ENCODE data around the gene PDLIM1. TPM values are rescaled to one million over a fixed set of nuclear protein-coding genes. Genes with fewer than 3 reads are reported as not detected.
"Not testable (repeated sequence)": the region's sequence is repeated elsewhere in the genome, so short reads cannot be mapped to it uniquely, and the experiment has no call there.

The PDLIM1 gene
- total RNA-seq, 2 experiments from 2014 or later, result 22.8 TPM

- no peak overlapping the region for H3K4me3 Mint-ChIP-seq
- peak; percentile 68 for DNase-seq
- ChIA-PET POLR2A (interaction anchor here (1.2 kb wide), 1 partner anchor 9 kb away, joined by 3 read pairs; no protein-coding TSS in a partner anchor), CTCF (interaction anchor here (0.7 to 7.5 kb wide), 17 partner anchors 12 to 184 kb away, joined by 3 to 220 read pairs (median 7); no protein-coding TSS in a partner anchor)
- H3K9me3 Mint-ChIP-seq, result no peaks in the 10 kb centered on the region
- H3K27ac Mint-ChIP-seq, result no peak overlapping the region
- H3K36me3 Mint-ChIP-seq (ENCODE audit: low read depth), result peaks cover 2% of the 10 kb centered on the region
- H3K27me3 Mint-ChIP-seq, result peaks cover 4% of the 10 kb centered on the region
- peaks cover 38% of the 10 kb centered on the region for H3K4me1 Mint-ChIP-seq
Measured at GRCh38 chr10:95246582-95247051, 44.2 kb downstream of the PDLIM1 start.

- Mint-ChIP-seq H3K36me3 (ENCODE audit: low read depth) (peaks cover 2% of the 10 kb centered on the region), H3K4me1 (peaks cover 38% of the 10 kb centered on the region), H3K27ac (peak overlapping the region; percentile 70), H3K27me3 (peaks cover 4% of the 10 kb centered on the region), H3K9me3 (no peaks in the 10 kb centered on the region), H3K4me3 (peak overlapping the region; percentile 2)
- ChIA-PET CTCF (interaction anchor here (0.6 to 7.5 kb wide), 19 partner anchors 10 to 129 kb away, joined by 3 to 220 read pairs (median 6); partner anchors contain the start of gene PDLIM1), POLR2A (interaction anchor here (0.7 to 1.2 kb wide), 5 partner anchors 8 to 49 kb away, joined by 3 to 8 read pairs (median 4); no protein-coding TSS in a partner anchor)
- no peak for DNase-seq
Measured at GRCh38 chr10:95245425-95246055, 45.3 kb downstream of the PDLIM1 start.

DNA sequence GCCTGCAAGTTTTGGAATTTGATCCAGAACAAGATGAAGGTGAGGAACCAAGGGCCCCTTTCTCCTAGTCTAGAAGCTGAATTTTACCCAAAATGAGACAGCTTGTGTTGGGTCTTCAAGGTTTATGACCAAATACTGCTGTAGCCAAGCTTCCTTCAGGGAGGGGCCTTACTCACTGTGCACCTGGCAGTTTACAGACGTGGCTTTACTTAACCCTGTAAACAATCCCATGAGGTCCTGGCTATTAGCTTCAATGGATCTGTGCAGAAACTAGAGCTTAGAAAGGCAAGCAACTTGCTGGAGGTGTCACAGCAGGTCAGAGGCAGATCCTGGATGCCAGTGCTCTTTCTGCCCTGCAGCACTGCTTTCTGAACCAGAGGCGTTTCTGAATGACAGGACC, 46.7 kb downstream of the PDLIM1 start:
- Mint-ChIP-seq H3K4me1 (peaks cover 42% of the 10 kb centered on the region), H3K36me3 (ENCODE audit: low read depth) (peaks cover 14% of the 10 kb centered on the region), H3K4me3 (no peak overlapping the region), H3K27me3 (peaks cover 4% of the 10 kb centered on the region), H3K9me3 (peaks cover 3% of the 10 kb centered on the region), H3K27ac (no peak overlapping the region)
- POLR2A ChIA-PET, result no interaction called here
- no peak for DNase-seq
- CTCF ChIA-PET, result interaction anchor here (1.0 to 7.5 kb wide), 13 partner anchors 8 to 615 kb away, joined by 3 to 220 read pairs (median 5); no protein-coding TSS in a partner anchor

DNA sequence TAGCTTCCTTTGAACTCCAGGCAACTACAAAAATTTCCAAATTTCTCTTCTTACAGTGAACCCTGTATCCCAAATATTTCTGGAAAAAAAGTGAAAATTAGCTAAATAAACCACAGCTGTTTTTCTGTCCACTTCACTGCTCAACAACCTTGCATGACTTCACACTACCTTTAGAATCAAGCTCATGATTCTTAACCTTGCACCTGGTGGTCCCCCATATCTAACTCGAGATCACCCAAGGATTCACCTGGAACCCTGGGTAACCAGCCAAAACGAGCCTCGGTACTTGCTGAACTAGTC, 47.5 kb downstream of the PDLIM1 start:
- Mint-ChIP-seq H3K36me3 (ENCODE audit: low read depth) (peaks cover 20% of the 10 kb centered on the region), H3K27me3 (peaks cover 4% of the 10 kb centered on the region), H3K27ac (no peak overlapping the region), H3K4me1 (peaks cover 42% of the 10 kb centered on the region), H3K9me3 (peaks cover 3% of the 10 kb centered on the region), H3K4me3 (no peak overlapping the region)
- POLR2A ChIA-PET, result no interaction called here
- DNase-seq, result no peak
- CTCF ChIA-PET, result interaction anchor here (0.7 to 7.5 kb wide), 20 partner anchors 9 to 629 kb away, joined by 3 to 220 read pairs (median 4); no protein-coding TSS in a partner anchor

DNA sequence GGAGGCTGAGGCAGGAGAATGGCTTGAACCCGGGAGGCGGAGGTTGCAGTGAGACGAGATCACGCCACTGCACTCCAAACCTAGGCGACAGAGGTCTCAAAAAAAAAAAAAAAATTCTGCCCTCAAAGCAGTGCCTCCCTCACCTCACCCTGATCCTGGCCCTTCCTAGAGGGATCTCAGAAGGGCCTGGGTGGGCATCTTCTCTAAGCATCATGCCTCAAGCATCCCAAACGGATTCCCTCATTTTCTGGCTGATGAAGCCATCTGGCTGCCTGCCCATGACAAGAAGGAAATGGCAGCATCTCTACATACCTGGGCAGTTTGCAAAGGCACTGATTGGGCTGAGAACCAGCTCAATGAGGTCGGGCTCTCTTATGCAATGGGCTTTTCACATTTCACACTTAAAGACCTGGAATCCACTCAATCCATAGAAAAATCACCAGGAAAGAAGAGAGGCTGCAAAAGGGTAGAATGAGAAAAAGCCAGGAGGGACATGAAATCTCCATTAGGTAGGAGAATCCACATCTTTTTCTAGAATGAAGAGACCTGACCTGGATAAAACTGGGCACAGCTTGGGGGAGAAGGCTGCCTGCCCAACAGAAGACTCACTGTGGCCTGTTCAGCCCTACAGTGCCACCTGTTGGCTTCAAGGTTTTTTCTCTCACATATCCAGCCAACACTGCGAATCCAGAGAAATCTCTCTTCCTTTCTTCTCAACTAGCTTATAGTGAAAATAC, 48.1 kb downstream of the PDLIM1 start:
- Mint-ChIP-seq H3K4me3 (no peak overlapping the region), H3K9me3 (peaks cover 3% of the 10 kb centered on the region), H3K27ac (no peak overlapping the region), H3K4me1 (peaks cover 47% of the 10 kb centered on the region), H3K27me3 (peaks cover 4% of the 10 kb centered on the region), H3K36me3 (ENCODE audit: low read depth) (peaks cover 24% of the 10 kb centered on the region)
- ChIA-PET POLR2A (no interaction called here), CTCF (interaction anchor here (0.7 to 7.5 kb wide), 20 partner anchors 9 to 630 kb away, joined by 3 to 220 read pairs (median 4); no protein-coding TSS in a partner anchor)
- peak; percentile 38 for DNase-seq

GRCh38 chr10:95241533-95241932, 49.3 kb downstream of the PDLIM1 start:
- Mint-ChIP-seq H3K27me3 (peaks cover 4% of the 10 kb centered on the region), H3K4me1 (peaks cover 53% of the 10 kb centered on the region), H3K27ac (no peak overlapping the region), H3K9me3 (peaks cover 3% of the 10 kb centered on the region), H3K4me3 (no peak overlapping the region), H3K36me3 (ENCODE audit: low read depth) (peaks cover 27% of the 10 kb centered on the region)
- no peak for DNase-seq
- ChIA-PET POLR2A (no interaction called here), CTCF (interaction anchor here (1.2 to 1.8 kb wide), 3 partner anchors 54 to 122 kb away, joined by 3 to 5 read pairs (median 4); no protein-coding TSS in a partner anchor)

DNA sequence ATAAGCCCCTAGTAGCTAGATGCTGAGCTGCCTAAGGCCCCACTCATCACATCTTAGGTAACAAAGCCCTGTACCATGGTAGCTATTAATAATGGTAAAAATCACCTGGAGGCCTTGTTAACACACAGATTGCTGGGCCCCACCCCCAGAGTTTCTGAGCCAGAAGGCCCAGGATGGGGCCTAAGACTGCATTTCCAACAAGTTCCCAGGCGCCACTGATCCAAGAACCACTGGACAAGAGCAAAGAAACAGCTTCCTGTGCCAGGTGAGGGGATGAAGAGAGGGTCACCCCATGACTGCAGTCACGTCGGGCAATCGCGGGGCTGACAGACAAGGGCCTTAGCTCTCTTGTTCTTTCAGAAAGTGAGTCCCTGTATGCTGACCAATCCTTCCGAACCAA, 50.0 kb downstream of the PDLIM1 start:
- ChIA-PET CTCF (interaction anchor here (0.6 to 1.8 kb wide), 4 partner anchors 10 to 123 kb away, joined by 3 to 5 read pairs (median 4); no protein-coding TSS in a partner anchor), POLR2A (no interaction called here)
- peaks cover 3% of the 10 kb centered on the region for H3K9me3 Mint-ChIP-seq
- DNase-seq, result no peak
- H3K4me3 Mint-ChIP-seq, result no peak overlapping the region
- peaks cover 27% of the 10 kb centered on the region for H3K36me3 Mint-ChIP-seq (ENCODE audit: low read depth)
- peaks cover 53% of the 10 kb centered on the region for H3K4me1 Mint-ChIP-seq
- H3K27me3 Mint-ChIP-seq, result peaks cover 4% of the 10 kb centered on the region
- H3K27ac Mint-ChIP-seq, result no peak overlapping the region

GRCh38 chr10:95240096-95240495, 50.7 kb downstream of the PDLIM1 start:
- CTCF ChIA-PET, result interaction anchor here (1.4 to 1.8 kb wide), 3 partner anchors 51 to 56 kb away, joined by 3 to 5 read pairs (median 4); partner anchors contain the start of gene PDLIM1
- H3K27me3 Mint-ChIP-seq, POLR2A ChIA-PET, DNase-seq, H3K27ac Mint-ChIP-seq, H3K9me3 Mint-ChIP-seq, H3K4me3 Mint-ChIP-seq: not testable (repeated sequence)
- Mint-ChIP-seq H3K4me1 (peaks cover 53% of the 10 kb centered on the region), H3K36me3 (ENCODE audit: low read depth) (peaks cover 27% of the 10 kb centered on the region)

GRCh38 chr10:95237376-95238170, 53.2 kb downstream of the PDLIM1 start:
- no peak overlapping the region for H3K4me3 Mint-ChIP-seq
- H3K27me3 Mint-ChIP-seq, result peaks cover 3% of the 10 kb centered on the region
- peaks cover 38% of the 10 kb centered on the region for H3K4me1 Mint-ChIP-seq
- peaks cover 40% of the 10 kb centered on the region for H3K36me3 Mint-ChIP-seq (ENCODE audit: low read depth)
- peak overlapping the region; percentile 79 for H3K27ac Mint-ChIP-seq
- ChIA-PET CTCF (interaction anchor here (1.5 to 6.2 kb wide), 2 partner anchors 9 to 104 kb away, joined by 6 to 54 read pairs; no protein-coding TSS in a partner anchor), POLR2A (interaction anchor here (0.6 to 2.0 kb wide), 4 partner anchors 8 to 57 kb away, joined by 3 to 7 read pairs (median 4); no protein-coding TSS in a partner anchor)
- H3K9me3 Mint-ChIP-seq, result peaks cover 6% of the 10 kb centered on the region
- DNase-seq, result no peak

DNA sequence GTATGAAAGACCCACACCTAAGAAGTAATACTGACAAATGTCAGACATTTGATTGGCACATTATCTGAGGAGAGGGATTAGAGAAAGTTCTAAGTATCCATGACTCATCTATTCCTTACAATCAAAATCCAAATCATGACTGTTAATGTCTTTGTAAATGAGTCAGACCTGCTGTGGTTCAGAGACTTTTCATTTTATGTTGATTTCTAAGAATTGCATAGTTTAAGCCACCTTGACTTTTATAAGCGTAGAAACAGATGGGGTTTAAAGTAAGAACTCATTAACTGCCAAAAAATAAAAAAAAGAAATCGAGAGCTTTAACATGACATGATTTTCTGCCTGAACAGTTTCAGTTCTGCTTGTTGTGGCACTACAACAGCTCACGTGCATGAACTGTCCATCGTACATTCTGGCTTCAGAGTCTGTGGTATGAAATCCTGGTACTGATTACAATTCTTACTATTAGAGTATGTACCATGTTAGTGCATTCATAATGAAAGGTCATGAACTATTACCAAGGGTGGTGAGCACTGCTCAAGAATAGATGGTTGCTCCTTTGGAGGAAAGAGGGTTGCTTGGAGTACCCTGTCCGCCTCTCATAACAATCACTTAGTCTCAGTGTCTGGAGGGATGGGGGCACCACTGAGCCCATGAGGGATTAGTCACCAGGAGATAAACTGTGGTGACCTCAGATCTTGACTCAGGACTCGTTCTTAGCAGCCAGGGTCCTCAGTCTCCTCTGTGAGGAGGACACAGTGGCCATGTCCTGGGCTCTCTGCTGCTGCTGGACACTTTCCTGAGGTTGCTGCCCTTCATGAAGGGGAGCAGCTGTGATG, 54.5 kb downstream of the PDLIM1 start:
- Mint-ChIP-seq H3K4me3 (peak overlapping the region; percentile 14), H3K4me1 (peaks cover 39% of the 10 kb centered on the region), H3K36me3 (ENCODE audit: low read depth) (peaks cover 43% of the 10 kb centered on the region), H3K27me3 (peaks cover 5% of the 10 kb centered on the region), H3K27ac (peak overlapping the region; percentile 79), H3K9me3 (peaks cover 6% of the 10 kb centered on the region)
- CTCF ChIA-PET, result interaction anchor here (1.3 to 6.2 kb wide), 3 partner anchors 10 to 103 kb away, joined by 3 to 54 read pairs (median 6); no protein-coding TSS in a partner anchor
- DNase-seq, result no peak
- POLR2A ChIA-PET, result interaction anchor here (1.0 to 2.0 kb wide), 3 partner anchors 12 to 59 kb away, joined by 3 to 5 read pairs (median 4); no protein-coding TSS in a partner anchor

GRCh38 chr10:95235676-95236067, 55.1 kb downstream of the PDLIM1 start:
- Mint-ChIP-seq H3K9me3 (peaks cover 8% of the 10 kb centered on the region), H3K36me3 (ENCODE audit: low read depth) (peaks cover 46% of the 10 kb centered on the region), H3K4me1 (peaks cover 45% of the 10 kb centered on the region), H3K27me3 (peaks cover 8% of the 10 kb centered on the region), H3K27ac (peak overlapping the region; percentile 79), H3K4me3 (no peak overlapping the region)
- DNase-seq, result no peak
- ChIA-PET CTCF (interaction anchor here (1.3 to 6.2 kb wide), 2 partner anchors 11 to 32 kb away, joined by 3 to 54 read pairs; no protein-coding TSS in a partner anchor), POLR2A (interaction anchor here (1.0 to 2.0 kb wide), 3 partner anchors 11 to 59 kb away, joined by 3 to 5 read pairs (median 4); no protein-coding TSS in a partner anchor)
